HepG2 (cell line): ENCODE data around the gene YPEL3. TPM values are rescaled to one million over a fixed set of nuclear protein-coding genes. Genes with fewer than 3 reads are reported as not detected.

Experiments used
- AGO1 ChIP-seq: fragments of 200-400 bp; formaldehyde crosslinking; IDR thresholded peaks from 2 replicates; pipeline ENCODE4 v1.6.1; 2017; ENCODE audit warnings: mild to moderate bottlenecking, low read depth, low read length, moderate library complexity; ENCODE audit not compliant: poor library complexity, severe bottlenecking
- MYNN ChIP-seq: sonication (generic); formaldehyde crosslinking; IDR thresholded peaks from 2 replicates; pipeline ENCODE4 v1.4.0; 2020; ENCODE audit warnings: mild to moderate bottlenecking, low read depth, missing genetic modification reagents
- NR1H2 ChIP-seq: sonication (generic); formaldehyde crosslinking; IDR thresholded peaks from 2 replicates; pipeline ENCODE4 v1.8.1; 2022; ENCODE audit warnings: low read depth, missing genetic modification reagents, borderline replicate concordance
- REPIN1 ChIP-seq: sonication (generic); formaldehyde crosslinking; IDR thresholded peaks from 2 replicates; pipeline ENCODE4 v1.8.0; 2022; ENCODE audit warnings: missing genetic modification reagents, low read depth, mild to moderate bottlenecking, borderline replicate concordance
- SPEN ChIP-seq: sonication (generic); formaldehyde crosslinking; IDR thresholded peaks from 2 replicates; pipeline ENCODE4 v1.5.1; 2020; ENCODE audit warnings: low read depth, mild to moderate bottlenecking, missing genetic modification reagents
- SRSF1 ChIP-seq: fragments of 200-400 bp; formaldehyde crosslinking; optimal IDR thresholded peaks from 2 replicates; pipeline ENCODE3; 2017; ENCODE audit warnings: mild to moderate bottlenecking, low read depth, low read length, moderate library complexity
- ZNF12 ChIP-seq: sonication (generic); formaldehyde crosslinking; IDR thresholded peaks from 2 replicates; pipeline ENCODE4 v1.5.0; 2020; ENCODE audit warnings: missing genetic modification reagents
- ZNF121 ChIP-seq: sonication (generic); formaldehyde crosslinking; IDR thresholded peaks from 2 replicates; pipeline ENCODE4 v1.5.0; 2020; ENCODE audit warnings: mild to moderate bottlenecking, missing genetic modification reagents
- ZNF263 ChIP-seq: sonication (generic); formaldehyde crosslinking; IDR thresholded peaks from 2 replicates; pipeline ENCODE4 v1.4.0; 2020; ENCODE audit warnings: missing genetic modification reagents
- ZNF275 ChIP-seq: sonication (generic); formaldehyde crosslinking; IDR thresholded peaks from 2 replicates; pipeline ENCODE4 v1.8.0; 2022; ENCODE audit warnings: missing genetic modification reagents, mild to moderate bottlenecking, inconsistent platforms, borderline replicate concordance
- polyA plus RNA-seq, 8 experiments: library from polyadenylated mRNA; depleted of rRNA in 3 of 8; stranded (reverse) in 7 of 8; unstranded in 1 of 8; fragments of >200 nt; fragmentation: Illumina TruSeq in 4 of 8; extraction: Trizol in 4 of 8; gene quantifications; 2 replicates each; pipeline versions ENCODE4 v1.2.1 to v1.2.3, GENCODE V29; 2011 to 2016; ENCODE audit warnings: low read depth in 4 of 8, missing spikeins in 1 of 8, mixed read lengths in 1 of 8; ENCODE audit not compliant: insufficient read depth in 1 of 8
- total RNA-seq, 5 experiments: library from RNA; depleted of rRNA; stranded (reverse); fragments of >200 nt; fragmentation: Illumina TruSeq; extraction: Trizol; gene quantifications; 2 replicates each; pipeline ENCODE4 v1.2.3, GENCODE V29; 2016; ENCODE audit warnings: low read depth in 1 of 5
- TF ChIP-seq, protein P1 (sequence below): IDR thresholded peaks from 2 replicates; pipeline ENCODE4 v1.4.0; 2020; ENCODE audit warnings: mild to moderate bottlenecking, missing genetic modification reagents
- TF ChIP-seq, protein P2 (sequence below): sonication (generic); formaldehyde crosslinking; IDR thresholded peaks from 2 replicates; pipeline ENCODE4 v1.4.0; 2020; ENCODE audit warnings: mild to moderate bottlenecking, missing genetic modification reagents
- TF ChIP-seq, protein P3 (sequence below): sonication (generic); formaldehyde crosslinking; IDR thresholded peaks from 2 replicates; pipeline ENCODE4 v1.4.0; 2020; ENCODE audit warnings: missing genetic modification reagents, mild to moderate bottlenecking, borderline replicate concordance
- TF ChIP-seq, protein P4 (sequence below): sonication (generic); formaldehyde crosslinking; IDR thresholded peaks from 2 replicates; pipeline ENCODE4 v1.5.0; 2020; ENCODE audit warnings: mild to moderate bottlenecking, missing genetic modification reagents

The YPEL3 gene
- total and polyA plus RNA-seq, 2 of the 13 experiments (the other 11 are each of a cell fraction or from before 2014, with no cell fraction given) = 5.4 to 47.0 TPM

GRCh38 chr16:30088832-30089624 is 7.0 kb downstream of the YPEL3 start (continued):
- TF ChIP-seq, protein P1, sequence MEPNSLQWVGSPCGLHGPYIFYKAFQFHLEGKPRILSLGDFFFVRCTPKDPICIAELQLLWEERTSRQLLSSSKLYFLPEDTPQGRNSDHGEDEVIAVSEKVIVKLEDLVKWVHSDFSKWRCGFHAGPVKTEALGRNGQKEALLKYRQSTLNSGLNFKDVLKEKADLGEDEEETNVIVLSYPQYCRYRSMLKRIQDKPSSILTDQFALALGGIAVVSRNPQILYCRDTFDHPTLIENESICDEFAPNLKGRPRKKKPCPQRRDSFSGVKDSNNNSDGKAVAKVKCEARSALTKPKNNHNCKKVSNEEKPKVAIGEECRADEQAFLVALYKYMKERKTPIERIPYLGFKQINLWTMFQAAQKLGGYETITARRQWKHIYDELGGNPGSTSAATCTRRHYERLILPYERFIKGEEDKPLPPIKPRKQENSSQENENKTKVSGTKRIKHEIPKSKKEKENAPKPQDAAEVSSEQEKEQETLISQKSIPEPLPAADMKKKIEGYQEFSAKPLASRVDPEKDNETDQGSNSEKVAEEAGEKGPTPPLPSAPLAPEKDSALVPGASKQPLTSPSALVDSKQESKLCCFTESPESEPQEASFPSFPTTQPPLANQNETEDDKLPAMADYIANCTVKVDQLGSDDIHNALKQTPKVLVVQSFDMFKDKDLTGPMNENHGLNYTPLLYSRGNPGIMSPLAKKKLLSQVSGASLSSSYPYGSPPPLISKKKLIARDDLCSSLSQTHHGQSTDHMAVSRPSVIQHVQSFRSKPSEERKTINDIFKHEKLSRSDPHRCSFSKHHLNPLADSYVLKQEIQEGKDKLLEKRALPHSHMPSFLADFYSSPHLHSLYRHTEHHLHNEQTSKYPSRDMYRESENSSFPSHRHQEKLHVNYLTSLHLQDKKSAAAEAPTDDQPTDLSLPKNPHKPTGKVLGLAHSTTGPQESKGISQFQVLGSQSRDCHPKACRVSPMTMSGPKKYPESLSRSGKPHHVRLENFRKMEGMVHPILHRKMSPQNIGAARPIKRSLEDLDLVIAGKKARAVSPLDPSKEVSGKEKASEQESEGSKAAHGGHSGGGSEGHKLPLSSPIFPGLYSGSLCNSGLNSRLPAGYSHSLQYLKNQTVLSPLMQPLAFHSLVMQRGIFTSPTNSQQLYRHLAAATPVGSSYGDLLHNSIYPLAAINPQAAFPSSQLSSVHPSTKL (CRISPR knock-in tag) = no peak; the same call in 1 of the 2 replicates
- TF ChIP-seq REPIN1 = no peak
- TF ChIP-seq, protein P2, sequence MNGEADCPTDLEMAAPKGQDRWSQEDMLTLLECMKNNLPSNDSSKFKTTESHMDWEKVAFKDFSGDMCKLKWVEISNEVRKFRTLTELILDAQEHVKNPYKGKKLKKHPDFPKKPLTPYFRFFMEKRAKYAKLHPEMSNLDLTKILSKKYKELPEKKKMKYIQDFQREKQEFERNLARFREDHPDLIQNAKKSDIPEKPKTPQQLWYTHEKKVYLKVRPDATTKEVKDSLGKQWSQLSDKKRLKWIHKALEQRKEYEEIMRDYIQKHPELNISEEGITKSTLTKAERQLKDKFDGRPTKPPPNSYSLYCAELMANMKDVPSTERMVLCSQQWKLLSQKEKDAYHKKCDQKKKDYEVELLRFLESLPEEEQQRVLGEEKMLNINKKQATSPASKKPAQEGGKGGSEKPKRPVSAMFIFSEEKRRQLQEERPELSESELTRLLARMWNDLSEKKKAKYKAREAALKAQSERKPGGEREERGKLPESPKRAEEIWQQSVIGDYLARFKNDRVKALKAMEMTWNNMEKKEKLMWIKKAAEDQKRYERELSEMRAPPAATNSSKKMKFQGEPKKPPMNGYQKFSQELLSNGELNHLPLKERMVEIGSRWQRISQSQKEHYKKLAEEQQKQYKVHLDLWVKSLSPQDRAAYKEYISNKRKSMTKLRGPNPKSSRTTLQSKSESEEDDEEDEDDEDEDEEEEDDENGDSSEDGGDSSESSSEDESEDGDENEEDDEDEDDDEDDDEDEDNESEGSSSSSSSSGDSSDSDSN (CRISPR knock-in tag) = peak; percentile 82
- peak; percentile 40 for TF ChIP-seq SRSF1
- TF ChIP-seq SPEN (CRISPR knock-in tag) = peak; percentile 67
- peak; percentile 84 for TF ChIP-seq AGO1
- TF ChIP-seq, protein P3, sequence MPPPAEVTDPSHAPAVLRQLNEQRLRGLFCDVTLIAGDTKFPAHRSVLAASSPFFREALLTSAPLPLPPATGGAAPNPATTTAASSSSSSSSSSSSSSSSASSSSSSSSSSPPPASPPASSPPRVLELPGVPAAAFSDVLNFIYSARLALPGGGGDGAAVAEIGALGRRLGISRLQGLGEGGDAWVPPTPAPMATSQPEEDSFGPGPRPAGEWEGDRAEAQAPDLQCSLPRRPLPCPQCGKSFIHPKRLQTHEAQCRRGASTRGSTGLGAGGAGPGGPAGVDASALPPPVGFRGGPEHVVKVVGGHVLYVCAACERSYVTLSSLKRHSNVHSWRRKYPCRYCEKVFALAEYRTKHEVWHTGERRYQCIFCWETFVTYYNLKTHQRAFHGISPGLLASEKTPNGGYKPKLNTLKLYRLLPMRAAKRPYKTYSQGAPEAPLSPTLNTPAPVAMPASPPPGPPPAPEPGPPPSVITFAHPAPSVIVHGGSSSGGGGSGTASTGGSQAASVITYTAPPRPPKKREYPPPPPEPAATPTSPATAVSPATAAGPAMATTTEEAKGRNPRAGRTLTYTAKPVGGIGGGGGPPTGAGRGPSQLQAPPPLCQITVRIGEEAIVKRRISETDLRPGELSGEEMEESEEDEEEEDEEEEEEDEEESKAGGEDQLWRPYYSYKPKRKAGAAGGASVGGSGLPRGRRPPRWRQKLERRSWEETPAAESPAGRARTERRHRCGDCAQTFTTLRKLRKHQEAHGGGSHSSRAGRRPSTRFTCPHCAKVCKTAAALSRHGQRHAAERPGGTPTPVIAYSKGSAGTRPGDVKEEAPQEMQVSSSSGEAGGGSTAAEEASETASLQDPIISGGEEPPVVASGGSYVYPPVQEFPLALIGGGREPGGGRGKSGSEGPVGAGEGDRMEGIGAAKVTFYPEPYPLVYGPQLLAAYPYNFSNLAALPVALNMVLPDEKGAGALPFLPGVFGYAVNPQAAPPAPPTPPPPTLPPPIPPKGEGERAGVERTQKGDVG (CRISPR knock-in tag) = no peak
- TF ChIP-seq, protein P4, sequence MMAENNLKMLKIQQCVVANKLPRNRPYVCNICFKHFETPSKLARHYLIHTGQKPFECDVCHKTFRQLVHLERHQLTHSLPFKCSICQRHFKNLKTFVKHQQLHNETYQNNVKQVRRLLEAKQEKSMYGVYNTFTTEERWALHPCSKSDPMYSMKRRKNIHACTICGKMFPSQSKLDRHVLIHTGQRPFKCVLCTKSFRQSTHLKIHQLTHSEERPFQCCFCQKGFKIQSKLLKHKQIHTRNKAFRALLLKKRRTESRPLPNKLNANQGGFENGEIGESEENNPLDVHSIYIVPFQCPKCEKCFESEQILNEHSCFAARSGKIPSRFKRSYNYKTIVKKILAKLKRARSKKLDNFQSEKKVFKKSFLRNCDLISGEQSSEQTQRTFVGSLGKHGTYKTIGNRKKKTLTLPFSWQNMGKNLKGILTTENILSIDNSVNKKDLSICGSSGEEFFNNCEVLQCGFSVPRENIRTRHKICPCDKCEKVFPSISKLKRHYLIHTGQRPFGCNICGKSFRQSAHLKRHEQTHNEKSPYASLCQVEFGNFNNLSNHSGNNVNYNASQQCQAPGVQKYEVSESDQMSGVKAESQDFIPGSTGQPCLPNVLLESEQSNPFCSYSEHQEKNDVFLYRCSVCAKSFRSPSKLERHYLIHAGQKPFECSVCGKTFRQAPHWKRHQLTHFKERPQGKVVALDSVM (CRISPR knock-in tag) = peak; percentile 89
- no peak for TF ChIP-seq NR1H2
- TF ChIP-seq ZNF275 (CRISPR knock-in tag) = no peak
- TF ChIP-seq ZNF12 (CRISPR knock-in tag) = no peak
- peak; percentile 51; the same call in 1 of the 2 replicates for TF ChIP-seq ZNF263 (CRISPR knock-in tag)
- TF ChIP-seq MYNN (CRISPR knock-in tag) = 0 out of 2 replicates have a peak, but pooled peaks have one; percentile 34
- peak; percentile 94 for TF ChIP-seq ZNF121
